GM19025 (cell line): ENCODE data around the gene APMAP.
"Not testable (repeated sequence)": the region's sequence is repeated elsewhere in the genome, so short reads cannot be mapped to it uniquely, and the experiment has no call there.

Experiments
- ATAC-seq: cut with Tn5 transposase; IDR thresholded peaks from one replicate; pipeline ENCODE4 v1.9.1; 2021; ENCODE audit warnings: mild to moderate bottlenecking, low read depth, moderate library complexity; ENCODE audit not compliant: unreplicated experiment

APMAP gene

GRCh38 chr20:24955045-24955444, 37.5 kb downstream of the APMAP start:
- peak; percentile 85 for ATAC-seq

- no peak for ATAC-seq
Measured at GRCh38 chr20:24954566-24954965, 38.0 kb downstream of the APMAP start.

- no peak for ATAC-seq
Measured at GRCh38 chr20:24954151-24954550, 38.4 kb downstream of the APMAP start.

- ATAC-seq = no peak
Measured at GRCh38 chr20:24953621-24954133, 38.9 kb downstream of the APMAP start.

GRCh38 chr20:24953209-24953575, 39.4 kb downstream of the APMAP start:
- ATAC-seq = no peak

- no peak for ATAC-seq
Measured at GRCh38 chr20:24952376-24953208, 40.0 kb downstream of the APMAP start.

GRCh38 chr20:24951536-24952083, 40.9 kb downstream of the APMAP start:
- no peak for ATAC-seq

GRCh38 chr20:24950836-24951525, 41.6 kb downstream of the APMAP start:
- no peak for ATAC-seq

GRCh38 chr20:24950128-24950835, 42.3 kb downstream of the APMAP start:
- no peak for ATAC-seq

GRCh38 chr20:24949756-24950127, 42.8 kb downstream of the APMAP start:
- ATAC-seq = no peak

GRCh38 chr20:24948939-24949679, 43.4 kb downstream of the APMAP start, which contains the start of gene CST7:
CST7 (plus strand) TSS chr20:24949269; CDS start chr20:24949506, 237 bp downstream.
- ATAC-seq = no peak

- not testable (repeated sequence) for ATAC-seq
Measured at GRCh38 chr20:24948396-24948938, 44.1 kb downstream of the APMAP start.

GRCh38 chr20:24946376-24946775, 46.2 kb downstream of the APMAP start:
- not testable (repeated sequence) for ATAC-seq

GRCh38 chr20:24943731-24944130, 48.8 kb downstream of the APMAP start:
- no peak for ATAC-seq

- ATAC-seq = no peak
Measured at GRCh38 chr20:24943196-24943595, 49.4 kb downstream of the APMAP start.

GRCh38 chr20:24942679-24943078, 49.9 kb downstream of the APMAP start:
- no peak for ATAC-seq

GRCh38 chr20:24939036-24939435, 53.5 kb downstream of the APMAP start:
- no peak for ATAC-seq

- no peak for ATAC-seq
Measured at GRCh38 chr20:24938498-24938897, 54.1 kb downstream of the APMAP start.

GRCh38 chr20:24937579-24937978, 55.0 kb downstream of the APMAP start:
- no peak for ATAC-seq
